CD4-positive, alpha-beta T cell treated with Interleukin-12 subunit alpha and Interleukin-12 subunit beta, for 1 hour (primary cell): ENCODE results near the gene PRKCA.

Experiments
- DNase-seq: peaks from one replicate; pipeline ENCODE4 v3.0.0-alpha.2; 2020

The PRKCA gene

DNA sequence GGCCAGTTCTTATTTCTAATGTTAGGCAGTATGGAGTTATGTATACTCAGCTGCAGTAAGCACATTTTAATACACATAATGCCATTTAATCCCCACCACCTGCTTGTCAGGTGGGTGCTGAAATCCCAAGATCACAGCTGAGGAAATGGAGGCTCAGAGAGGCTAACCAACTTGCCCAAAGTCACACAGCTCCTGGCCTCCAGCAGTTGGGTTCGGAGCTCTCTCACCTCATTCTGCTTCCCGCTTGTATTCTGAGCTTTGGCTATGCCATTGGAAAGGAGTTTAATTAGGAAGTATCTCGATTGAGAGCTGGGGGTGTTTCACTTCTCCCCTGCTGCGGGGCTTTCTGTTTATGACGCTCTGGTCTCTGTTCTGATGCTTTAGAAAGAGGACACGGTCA is 459.9 kb downstream of the PRKCA start:
- no peak for DNase-seq

DNA sequence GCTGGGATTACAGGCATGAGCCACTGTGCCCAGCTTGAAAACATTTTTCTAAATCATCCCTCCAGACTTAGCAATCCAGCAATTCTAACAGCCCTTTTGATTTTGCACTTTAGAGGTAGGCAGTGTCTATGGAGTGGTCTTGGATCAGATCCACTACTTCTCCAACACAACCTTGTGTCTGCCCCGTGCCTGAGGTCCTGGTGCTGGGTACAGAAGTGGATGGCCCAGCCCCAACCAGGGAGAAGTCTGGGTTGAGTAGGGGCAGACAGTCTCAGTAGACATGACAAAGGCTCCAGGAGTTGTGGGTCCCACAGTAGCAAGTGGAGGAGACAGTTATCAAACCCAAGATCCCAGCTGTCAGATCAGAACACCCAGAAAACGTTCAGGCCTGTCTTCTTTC is 460.6 kb downstream of the PRKCA start:
- no peak for DNase-seq

DNA sequence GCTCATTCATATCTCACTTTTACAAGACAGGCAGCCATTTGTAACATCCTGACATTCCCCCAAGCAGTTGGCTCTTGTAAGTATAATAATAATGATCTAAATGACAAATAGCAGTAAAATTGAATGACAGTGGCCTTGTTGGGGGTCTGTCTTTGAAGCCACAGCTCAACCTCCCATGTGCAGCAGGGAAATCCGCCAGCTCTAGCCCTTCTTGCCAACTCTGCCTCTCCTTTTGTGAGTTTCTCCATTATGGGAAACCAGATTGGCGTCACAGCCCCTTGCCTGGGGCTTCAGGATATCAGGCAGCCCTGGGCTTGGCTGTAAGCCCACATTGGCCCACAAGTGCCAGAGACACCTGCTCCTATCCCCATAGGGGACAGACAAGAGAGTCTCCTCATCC is 462.1 kb downstream of the PRKCA start:
- DNase-seq: no peak

DNA sequence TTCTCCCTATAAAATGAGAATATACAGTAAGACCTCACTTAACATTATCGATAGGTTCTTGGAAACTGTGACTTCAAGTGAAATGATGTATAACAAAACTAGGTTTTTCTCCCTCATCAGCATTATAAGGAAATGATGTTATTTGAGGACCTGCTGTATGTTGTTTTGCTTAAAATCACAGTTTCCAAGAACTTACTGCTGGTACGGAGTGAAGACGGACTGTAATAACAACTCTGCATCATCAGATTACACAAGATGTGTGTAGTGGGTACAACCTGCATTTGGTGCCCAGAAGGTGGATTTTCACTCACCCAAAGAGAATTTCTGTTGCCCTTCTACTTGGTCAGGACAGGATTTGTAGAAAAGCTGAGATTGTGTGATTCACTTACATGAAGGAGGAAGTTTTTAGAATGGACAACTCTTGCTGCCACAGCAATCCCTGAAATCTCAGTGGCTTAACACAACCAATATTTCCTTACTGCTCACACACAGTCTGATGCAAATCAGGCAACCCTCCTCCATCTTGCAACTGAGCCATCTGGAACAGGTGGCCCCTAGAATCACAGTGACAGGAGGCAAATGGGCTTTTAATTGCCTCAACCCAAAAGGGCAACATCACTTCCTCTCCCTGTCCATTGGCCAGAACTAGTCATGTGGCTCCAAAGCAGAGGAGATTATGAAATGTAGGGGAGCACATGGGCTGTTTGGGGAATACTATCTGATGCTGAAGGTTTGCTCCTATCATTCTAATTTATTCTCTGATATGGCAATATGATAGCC is 464.9 kb downstream of the PRKCA start:
- no peak for DNase-seq

DNA sequence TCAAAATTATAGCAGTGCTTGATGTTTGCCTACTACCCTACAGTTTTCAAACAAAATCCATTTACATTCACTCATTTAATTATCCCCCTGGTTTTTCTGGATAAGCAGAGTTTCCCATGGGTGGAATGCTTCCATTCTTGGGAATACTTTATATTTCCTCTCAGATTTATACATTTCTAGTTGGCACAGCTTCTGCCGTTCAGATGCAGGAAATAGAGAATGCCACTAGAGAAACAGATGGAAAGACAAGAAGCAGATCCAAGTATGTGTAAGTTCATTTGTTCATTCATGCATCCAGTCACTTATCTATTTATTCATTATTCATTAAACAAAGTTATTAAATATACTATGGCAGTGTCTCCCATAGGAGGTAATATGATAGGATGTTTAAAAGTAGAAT is 467.5 kb downstream of the PRKCA start:
- DNase-seq: no peak

DNA sequence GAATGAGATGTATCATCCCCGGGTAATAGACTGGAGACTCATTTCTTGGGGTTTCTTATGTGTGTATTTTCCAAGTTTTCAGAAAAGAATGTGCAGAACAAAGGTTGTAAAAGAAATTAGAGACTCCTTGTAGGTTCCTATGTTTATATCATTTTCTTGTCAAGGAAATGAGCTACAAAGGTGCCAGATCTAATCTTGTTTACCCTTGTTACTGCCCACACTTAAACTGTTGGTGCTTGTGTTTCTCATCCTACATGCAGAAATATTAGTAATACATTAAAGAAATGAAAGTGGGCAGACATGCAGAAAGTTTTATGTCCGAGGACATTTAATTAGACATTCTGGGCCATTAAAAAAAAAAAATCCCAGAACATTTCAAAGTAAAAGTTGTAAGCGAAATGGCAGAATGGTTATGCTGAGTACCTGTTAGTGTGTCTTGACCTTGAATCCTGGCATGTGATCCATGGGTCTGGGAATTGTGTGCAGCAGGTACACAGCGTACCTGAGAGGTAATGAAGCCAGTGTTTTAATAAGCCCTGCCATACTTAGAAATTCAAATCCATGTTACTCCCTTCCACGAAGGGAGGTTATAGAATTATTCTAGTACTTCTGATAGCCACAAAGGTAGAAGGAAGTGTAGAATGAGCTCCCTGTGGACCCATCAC is 469.9 kb downstream of the PRKCA start:
- no peak for DNase-seq

DNA sequence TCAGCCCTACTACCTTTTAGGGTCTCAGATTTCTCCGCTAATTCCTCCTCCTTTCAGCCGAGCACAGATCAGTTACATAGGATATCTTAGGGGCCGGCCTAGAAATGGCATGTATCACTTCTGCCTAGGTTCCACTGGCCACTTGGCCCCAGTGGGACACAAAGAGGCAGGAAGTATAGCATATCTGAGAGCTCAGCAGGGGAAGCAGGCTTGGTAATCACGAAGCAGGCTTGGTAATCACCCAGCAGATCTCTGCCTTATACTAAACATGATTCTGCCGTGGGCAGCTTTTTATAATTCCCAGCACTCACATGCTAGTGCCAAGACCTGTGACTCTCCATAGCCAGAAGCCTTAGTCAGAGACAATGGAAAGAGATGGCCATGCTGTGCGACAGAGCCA is 472.9 kb downstream of the PRKCA start:
- no peak for DNase-seq

DNA sequence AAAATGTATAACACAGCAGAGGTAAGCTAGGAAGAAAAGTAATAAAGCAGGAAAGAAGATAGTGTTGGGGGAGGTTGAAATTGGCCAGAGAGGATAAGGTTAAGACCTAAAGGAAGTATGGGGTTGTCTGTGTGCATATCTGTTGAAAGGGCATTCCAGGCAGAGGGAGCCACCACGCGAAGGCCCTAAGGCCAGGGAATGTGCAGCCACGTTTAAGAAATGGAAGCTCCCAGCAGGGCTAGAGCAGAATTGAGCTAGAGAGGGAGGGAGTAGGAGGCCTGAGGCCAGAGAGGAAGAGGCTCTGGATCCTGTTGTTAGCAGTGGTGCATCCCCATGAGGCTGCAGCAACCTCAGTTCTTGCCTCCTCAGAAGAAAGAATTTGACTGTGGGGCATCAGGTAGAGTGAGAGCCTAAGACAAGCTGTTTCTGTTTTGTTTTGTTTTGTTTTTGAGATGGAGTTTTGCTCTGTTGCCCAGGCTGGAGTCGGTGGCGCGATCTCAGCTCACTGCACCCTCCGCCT is 473.5 kb downstream of the PRKCA start:
- DNase-seq: no peak

DNA sequence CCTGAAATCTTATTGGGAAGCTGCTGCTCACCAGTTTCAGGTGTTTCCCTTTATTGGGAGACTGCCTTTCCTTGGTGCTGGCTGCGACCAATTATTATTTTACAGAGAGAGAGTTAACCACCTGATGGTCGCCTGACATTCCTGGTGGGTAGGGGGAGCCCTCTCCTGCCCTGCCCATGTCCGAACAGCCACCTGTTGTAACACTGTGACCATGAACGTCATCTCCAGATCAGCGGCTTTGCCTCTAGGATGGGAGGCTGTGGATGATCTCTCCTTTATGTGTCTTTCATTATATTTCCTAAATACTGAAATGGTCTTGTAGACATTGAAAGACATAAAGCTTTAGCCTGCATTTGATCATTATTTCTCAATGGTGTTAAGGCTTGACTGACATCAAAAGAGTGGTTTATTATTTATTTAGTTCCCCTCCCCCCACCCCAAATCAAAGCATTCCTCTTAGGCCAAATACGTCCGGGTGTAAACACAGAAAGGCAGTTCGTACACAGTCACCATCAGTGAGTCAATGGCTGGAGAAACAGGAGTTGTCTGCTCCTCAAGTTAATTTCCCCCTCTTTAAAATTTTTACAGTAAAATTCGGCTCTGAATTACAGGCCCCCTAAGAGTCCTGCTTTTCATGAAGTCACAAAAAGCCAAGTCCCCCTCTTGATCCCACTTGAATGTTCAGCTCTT is 474.7 kb downstream of the PRKCA start:
- DNase-seq: no peak

DNA sequence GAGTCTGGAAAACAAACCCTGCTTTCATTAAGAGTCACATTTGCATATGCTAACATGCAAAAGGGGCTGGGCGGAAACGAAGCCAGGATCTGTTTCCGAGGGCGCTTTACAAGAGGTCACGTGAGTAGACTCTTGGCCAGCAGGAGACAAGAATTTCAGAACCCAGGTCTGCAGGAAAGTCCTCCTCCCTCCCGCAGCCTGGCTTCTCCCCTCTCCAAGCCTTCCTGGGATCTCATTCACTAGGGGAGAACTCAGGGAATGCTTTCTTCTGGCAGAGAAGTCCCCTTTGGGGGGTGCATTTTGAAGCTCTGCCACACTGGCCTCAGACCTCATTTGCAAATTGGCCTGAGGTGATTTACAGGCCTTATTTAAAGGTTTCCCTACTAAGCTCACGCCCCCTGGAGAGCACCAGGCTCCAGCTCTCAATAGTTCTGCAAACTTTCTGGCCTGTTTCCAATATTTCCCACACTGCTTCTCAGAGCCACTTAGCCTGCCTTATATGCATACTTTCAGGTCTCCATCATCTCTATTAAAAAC is 475.3 kb downstream of the PRKCA start:
- no peak for DNase-seq

DNA sequence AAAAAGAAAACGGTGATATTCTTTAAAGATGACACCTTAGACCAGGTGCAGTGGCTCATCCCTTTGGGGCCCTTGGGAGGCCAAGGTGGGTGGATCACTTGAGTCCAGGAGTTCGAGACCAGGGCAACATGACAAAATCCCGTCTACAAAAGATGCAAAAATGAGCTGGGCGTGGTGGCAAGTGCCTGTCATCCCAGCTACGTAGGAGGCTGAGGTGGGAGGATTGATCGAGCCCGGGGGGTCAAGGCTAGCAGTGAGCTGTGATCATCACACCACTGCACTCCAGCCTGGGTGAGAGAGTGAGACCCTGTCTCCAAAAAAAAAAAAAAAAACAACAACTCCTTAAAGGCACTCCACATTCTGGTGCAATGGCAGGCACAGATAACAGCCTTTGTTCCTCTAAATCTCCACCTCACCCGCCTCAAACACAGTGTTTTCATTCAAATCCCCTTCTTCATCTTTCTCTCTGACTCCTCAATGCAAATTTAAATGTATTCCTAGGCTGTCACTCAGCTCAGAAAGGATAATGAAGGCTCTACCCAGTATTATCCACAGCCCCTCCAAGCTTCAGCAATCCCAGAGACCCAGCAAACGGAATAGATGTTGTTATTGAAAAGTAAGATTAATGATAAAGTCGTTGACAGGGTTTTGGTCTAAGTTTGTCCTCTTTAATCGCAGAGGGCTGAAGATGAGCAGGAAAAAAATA is 476.3 kb downstream of the PRKCA start:
- DNase-seq: no peak

DNA sequence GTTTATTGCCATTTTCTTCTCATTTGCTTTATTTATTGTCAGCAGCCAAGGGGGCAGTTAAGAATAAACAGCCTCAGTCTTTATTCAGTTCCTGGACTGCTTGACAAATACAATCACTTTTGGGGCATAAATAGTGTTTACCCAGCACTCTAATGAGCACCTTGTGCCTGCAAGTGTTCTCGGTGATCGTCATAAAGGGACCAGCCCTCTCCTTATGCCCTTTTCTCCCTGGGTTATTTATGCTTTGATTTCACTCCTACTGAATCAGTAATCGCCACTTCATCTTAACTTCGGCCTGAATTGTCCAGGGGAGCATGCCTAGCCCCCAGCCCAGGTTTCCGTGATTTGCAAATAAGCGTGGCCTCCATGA is 476.8 kb downstream of the PRKCA start:
- DNase-seq: no peak

DNA sequence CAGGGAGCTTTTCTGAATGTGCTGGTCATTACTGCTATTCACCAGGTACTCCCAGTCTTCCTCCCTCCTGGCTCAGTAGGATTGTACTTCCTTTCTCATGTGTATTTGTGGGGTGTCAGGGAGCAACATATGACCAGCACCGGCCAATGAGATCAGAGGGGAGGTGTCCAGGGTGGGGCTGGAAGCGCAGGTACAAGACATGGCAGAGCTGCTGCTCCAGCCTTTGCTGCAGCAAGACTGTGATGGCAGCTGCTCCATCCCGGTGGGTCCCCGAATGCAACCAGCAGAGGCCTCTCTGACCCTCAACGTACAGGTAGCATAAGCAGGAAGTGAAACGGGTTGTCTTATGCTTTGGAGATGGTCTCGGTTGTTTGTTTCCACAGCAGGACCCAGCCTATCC is 478.7 kb downstream of the PRKCA start:
- no peak for DNase-seq

DNA sequence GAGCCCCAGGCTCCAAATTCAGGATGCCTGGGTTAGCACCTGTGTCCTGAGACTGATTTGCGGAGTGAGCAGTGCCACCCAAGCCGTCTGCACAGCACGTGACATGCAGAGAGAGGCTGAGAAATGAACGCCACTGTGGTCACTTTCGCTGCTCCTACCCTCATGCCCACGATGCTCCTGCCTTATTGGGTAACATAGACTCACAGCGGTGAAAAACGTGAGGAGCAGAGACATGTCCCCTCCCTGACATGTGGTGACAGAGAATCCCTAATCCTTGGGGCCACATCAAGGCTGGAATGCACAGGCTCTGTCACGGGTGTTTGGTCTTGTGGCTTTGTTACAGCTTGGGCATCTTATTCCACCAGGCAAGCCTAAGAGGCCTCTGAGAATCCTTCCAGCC is 480.4 kb downstream of the PRKCA start:
- no peak for DNase-seq

DNA sequence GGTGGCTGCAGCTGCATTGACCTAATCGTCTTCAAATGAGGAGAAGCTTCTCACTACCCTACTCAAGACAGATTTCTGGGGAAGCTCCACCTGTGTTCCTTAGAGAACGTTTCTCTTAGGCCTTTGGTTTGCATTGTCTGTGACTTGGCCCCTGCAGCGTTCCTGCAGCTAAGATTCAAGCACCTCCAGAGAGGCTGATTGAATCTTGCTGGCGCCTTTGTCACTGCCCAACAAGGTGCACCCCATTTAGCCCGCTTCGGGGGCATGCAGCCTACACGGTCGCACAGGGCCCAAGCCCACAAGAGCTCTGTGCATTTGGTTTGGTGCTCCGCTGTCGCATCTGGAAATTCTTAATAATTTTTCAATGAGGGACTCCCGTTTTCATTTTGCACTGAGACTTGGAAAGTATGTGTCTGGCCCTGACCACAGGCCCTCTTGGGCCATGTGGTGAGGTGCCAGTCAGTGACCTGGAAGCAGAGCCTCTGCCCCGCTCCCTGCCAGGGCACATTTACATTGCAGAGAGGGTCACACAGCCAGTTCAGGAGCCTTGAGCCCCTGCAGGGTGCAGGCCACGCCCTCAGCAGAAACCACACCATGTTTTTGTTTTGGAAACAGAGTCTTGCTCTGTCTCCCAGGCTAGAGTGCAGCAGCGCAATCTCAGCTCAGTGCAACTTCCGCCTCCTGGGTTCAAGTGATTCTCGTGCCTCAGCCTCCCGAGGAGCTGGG is 481.4 kb downstream of the PRKCA start:
- no peak for DNase-seq

DNA sequence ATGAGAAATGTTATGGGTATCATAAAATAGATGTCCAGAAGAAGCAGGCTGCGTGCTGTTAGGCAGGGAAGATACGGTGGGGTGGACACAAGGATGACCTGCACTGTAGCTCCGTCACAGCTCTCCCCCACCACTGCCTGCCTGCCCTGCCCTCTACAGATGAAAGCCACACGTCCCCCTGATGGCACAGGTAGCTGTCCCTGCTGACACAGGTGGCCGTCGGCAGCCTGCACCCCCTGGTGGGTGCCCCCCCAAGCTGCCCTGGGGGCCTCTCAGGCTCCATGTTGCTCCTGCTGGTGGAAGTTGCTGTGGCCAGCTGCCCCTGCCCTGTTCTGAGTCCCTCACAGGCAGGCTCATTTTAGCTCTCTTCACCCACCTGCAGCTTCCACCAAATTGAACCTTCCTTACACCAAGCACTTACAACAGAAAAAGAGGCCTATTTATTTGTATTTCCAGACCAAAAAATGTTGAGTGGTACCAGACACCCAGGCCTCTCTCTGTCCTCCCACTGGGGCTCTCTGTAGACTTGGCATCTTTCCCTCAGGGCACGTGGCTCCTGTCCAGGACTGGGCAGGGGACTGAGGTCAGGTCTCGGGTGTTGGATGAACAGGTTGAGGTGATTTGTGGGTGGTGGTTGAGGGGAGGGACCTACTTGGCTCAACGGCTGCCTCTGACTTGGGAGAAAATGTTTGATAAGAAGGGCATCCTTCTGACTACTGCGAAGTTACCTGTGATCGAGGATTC is 482.4 kb downstream of the PRKCA start:
- no peak for DNase-seq

DNA sequence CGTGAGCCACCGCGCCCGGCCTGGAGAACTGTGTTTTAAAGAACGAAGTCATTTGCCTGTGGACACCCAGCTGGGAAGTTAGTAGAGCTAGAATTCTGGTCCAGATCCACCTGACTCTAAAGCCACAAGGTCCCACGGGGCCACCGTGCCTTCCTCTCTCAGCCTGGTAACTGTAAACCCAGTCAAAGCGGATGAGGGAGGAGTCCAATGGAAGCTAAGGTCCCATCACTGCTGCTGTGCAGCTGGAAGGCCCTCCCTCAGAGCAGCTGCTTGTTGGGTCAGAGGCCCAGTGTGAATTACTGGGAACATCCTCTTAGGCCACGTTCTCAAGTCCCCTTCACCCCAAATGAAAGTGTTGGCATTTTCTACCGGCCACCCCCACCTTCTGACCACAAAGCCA is 483.7 kb downstream of the PRKCA start:
- DNase-seq: no peak

DNA sequence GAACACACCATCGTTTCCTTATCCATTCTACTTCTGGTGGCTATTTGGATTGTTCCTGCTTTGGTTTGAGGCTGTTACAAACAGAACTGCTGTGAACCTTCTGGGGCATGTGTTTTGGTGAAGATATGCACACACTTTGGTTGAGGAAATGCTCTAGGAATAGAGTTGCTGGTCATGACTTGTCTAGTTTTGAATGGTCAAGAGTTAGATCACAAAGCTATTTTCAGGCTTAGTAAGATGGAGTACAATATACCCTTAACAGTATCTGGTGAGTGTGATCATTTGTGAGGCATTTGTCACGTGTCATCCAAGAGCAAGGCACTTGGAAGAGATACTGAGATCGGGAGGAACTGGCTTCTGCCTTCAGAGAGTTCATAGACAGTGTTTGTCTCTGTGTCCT is 485.5 kb downstream of the PRKCA start:
- no peak for DNase-seq

DNA sequence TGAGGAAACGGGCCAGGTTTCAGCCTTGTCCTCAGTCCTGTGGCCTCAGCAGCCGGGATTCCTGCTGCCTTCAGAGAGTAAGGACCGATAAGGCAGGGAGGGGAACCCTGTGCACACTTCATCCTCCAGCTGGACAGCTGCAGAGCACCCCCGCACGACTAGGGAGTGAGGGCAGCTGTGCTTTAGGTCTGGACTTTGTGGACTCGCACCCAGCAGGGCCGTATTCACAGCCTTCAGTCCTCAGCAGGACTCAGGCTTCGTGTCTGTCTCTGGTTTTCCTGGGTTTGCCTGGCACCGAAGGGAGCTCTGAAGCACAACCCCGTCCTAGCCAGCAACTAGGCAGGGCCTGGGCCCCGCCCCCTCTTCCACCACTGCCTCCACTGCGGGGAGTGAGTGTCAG is 486.7 kb downstream of the PRKCA start:
- DNase-seq: no peak

DNA sequence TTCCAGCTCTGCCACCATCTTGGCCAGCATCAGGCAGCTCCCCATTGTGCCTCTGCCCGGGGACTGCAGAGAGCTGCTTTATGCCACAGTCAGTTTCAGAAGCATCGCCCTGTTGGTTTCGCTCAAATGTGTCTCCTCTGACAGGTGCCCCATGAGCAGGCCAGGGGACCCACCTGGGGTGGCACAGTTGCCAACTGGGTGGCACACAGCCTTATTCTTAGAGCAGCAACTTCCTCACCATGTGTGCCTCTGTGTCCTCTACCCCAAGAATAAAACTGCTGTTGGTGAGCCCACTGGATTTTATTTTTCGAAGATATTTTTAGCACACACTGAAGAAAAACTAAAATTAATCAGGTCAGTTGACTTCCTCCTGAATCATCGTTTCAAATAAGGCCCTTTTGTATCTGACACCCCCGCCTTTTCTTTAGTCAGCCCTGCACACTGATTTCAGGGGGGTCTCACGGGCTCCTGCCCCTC is 487.6 kb downstream of the PRKCA start:
- no peak for DNase-seq

DNA sequence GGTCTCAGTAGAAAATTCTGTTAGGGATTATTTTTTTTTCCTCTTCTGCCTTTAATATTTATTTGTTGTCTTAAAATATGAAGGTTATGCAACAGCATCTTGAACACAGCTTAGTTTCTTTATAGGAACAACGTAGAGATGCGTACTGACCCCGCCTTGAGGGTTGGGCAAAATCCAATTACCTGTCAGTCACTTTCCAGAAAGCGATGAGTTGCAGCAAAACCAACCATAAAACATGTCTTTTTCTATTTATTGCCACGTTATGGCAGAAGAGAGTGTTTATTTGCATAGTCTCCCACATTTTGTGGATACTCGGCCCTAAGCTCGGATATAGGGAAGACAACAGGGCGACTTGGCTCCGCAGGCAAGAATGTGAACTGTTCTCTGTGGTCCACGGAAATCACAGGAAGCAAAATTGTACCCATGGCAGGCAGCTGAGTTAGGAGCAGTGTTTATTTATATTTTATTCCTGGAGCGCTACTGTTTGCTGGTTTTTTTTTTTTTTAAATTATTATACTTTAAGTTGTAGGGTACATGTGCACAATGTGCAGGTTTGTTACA is 488.2 kb downstream of the PRKCA start:
- no peak for DNase-seq
